ENCODE data around the gene CMTM7. TPM values are rescaled to one million over a fixed set of nuclear protein-coding genes. Genes with fewer than 3 reads are reported as not detected.
"Not testable (repeated sequence)": the region's sequence is repeated elsewhere in the genome, so short reads cannot be mapped to it uniquely, and the experiment has no call there.

Gene CMTM7
- total RNA-seq, 2 donors from 2014 or later: 15.6 to 33.1 TPM

GRCh38 chr3:32379831-32380500, 11.7 kb upstream of the CMTM7 start:
- no peaks in the 10 kb centered on the region for H3K4me1 ChIP-seq (replicated peaks)
- DNase-seq (ENCODE audit: low spot score): no peak
- no peaks in the 10 kb centered on the region for H3K36me3 ChIP-seq
- intact Hi-C loops (cut with DNase I): no loop called here
- H3K27ac ChIP-seq: no peak overlapping the region
- no peaks in the 10 kb centered on the region for H3K27me3 ChIP-seq (replicated peaks; ENCODE audit: insufficient read depth)
- H3K9me3 ChIP-seq: no peaks in the 10 kb centered on the region
- H3K4me3 ChIP-seq: no peak overlapping the region
- TF ChIP-seq POLR2AphosphoS5 (IDR thresholded peaks at IDR 0.05) (no peak), POLR2A (IDR thresholded peaks at IDR 0.05) (no peak)
- TF ChIP-seq, protein P1, sequence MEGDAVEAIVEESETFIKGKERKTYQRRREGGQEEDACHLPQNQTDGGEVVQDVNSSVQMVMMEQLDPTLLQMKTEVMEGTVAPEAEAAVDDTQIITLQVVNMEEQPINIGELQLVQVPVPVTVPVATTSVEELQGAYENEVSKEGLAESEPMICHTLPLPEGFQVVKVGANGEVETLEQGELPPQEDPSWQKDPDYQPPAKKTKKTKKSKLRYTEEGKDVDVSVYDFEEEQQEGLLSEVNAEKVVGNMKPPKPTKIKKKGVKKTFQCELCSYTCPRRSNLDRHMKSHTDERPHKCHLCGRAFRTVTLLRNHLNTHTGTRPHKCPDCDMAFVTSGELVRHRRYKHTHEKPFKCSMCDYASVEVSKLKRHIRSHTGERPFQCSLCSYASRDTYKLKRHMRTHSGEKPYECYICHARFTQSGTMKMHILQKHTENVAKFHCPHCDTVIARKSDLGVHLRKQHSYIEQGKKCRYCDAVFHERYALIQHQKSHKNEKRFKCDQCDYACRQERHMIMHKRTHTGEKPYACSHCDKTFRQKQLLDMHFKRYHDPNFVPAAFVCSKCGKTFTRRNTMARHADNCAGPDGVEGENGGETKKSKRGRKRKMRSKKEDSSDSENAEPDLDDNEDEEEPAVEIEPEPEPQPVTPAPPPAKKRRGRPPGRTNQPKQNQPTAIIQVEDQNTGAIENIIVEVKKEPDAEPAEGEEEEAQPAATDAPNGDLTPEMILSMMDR (IDR thresholded peaks at IDR 0.05): no peak
- 83% methylated on average over 10 of the region's 10 CpGs for WGBS

DNA sequence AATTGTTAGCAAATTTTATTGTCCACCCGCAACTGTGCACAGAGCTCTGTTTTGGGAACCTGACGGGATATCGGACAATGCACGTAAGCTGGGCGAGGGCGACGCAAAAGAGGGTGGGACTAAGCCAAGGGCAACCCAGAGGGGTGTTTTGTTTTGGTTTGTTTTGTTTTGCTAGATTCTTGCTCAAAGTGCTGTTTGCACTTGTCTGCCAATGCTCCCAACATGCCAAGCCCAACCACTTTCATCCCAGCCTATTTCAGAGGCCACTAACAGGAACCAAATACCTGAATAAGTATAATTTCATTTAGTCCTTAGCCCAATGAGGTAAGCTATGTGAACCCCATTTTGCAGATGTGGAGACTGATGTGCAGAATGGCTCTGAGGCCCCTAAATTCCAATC, 9.7 kb upstream of the CMTM7 start:
- no peak for TF ChIP-seq POLR2AphosphoS5 (IDR thresholded peaks at IDR 0.05)
- TF ChIP-seq, protein P1 (IDR thresholded peaks at IDR 0.05): no peak
- TF ChIP-seq POLR2A (IDR thresholded peaks at IDR 0.05): no peak
- H3K4me3 ChIP-seq: no peak overlapping the region
- no peak overlapping the region for H3K27ac ChIP-seq
- 60% methylated on average over 7 of the region's 7 CpGs for WGBS
- H3K4me1 ChIP-seq (replicated peaks): no peaks in the 10 kb centered on the region
- intact Hi-C loops (cut with DNase I): no loop called here
- DNase-seq (ENCODE audit: low spot score): no peak
- H3K27me3 ChIP-seq (replicated peaks; ENCODE audit: insufficient read depth): no peaks in the 10 kb centered on the region
- no peaks in the 10 kb centered on the region for H3K36me3 ChIP-seq
- H3K9me3 ChIP-seq: no peaks in the 10 kb centered on the region

GRCh38 chr3:32383136-32383711, 8.4 kb upstream of the CMTM7 start:
- H3K27me3 ChIP-seq (replicated peaks; ENCODE audit: insufficient read depth): no peaks in the 10 kb centered on the region
- H3K4me1 ChIP-seq (replicated peaks): no peaks in the 10 kb centered on the region
- no peaks in the 10 kb centered on the region for H3K36me3 ChIP-seq
- H3K27ac ChIP-seq: no peak overlapping the region
- TF ChIP-seq POLR2AphosphoS5 (IDR thresholded peaks at IDR 0.05) (no peak), POLR2A (IDR thresholded peaks at IDR 0.05) (no peak)
- TF ChIP-seq, protein P1 (IDR thresholded peaks at IDR 0.05): no peak
- DNase-seq (ENCODE audit: low spot score): no peak
- 50% methylated on average over 1 of the region's 2 CpGs for WGBS
- intact Hi-C loops (cut with DNase I): no loop called here
- H3K4me3 ChIP-seq: no peak overlapping the region
- H3K9me3 ChIP-seq: no peaks in the 10 kb centered on the region

- H3K27ac ChIP-seq: no peak overlapping the region
- no peaks in the 10 kb centered on the region for H3K9me3 ChIP-seq
- no peak for DNase-seq (ENCODE audit: low spot score)
- no peaks in the 10 kb centered on the region for H3K4me1 ChIP-seq (replicated peaks)
- intact Hi-C loops (cut with DNase I): no loop called here
- no peaks in the 10 kb centered on the region for H3K27me3 ChIP-seq (replicated peaks; ENCODE audit: insufficient read depth)
- WGBS: 51% methylated on average over 5 of the region's 5 CpGs
- TF ChIP-seq POLR2AphosphoS5 (IDR thresholded peaks at IDR 0.05) (no peak), POLR2A (IDR thresholded peaks at IDR 0.05) (no peak)
- TF ChIP-seq, protein P1 (IDR thresholded peaks at IDR 0.05): no peak
- H3K4me3 ChIP-seq: no peak overlapping the region
- H3K36me3 ChIP-seq: no peaks in the 10 kb centered on the region
Observed at GRCh38 chr3:32384938-32385337, 6.7 kb upstream of the CMTM7 start.

DNA sequence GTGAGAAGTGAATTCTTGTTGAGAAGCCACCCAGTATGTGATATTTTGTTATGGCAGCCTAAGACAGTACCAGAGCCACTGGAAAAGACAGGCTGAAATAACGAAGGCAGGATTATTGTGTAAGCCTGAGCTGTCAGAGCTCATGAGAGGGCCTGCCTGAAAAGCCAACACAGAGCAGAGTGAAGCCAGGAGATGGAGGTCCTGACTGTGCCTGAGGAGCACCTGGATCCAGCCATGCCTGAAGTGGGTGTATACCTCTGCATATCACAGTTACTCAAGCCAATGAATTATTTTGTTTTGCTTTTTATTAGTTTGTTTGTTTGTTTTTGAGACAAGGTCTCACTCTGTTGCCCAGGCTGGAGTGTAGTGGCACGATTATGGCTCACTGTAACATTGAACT, 4.1 kb upstream of the CMTM7 start:
- Histone ChIP-seq H3K4me3 (no peak overlapping the region), H3K27me3 (replicated peaks; ENCODE audit: insufficient read depth) (no peaks in the 10 kb centered on the region), H3K27ac (no peak overlapping the region), H3K9me3 (no peaks in the 10 kb centered on the region), H3K36me3 (no peaks in the 10 kb centered on the region), H3K4me1 (replicated peaks) (no peaks in the 10 kb centered on the region)
- 90% methylated on average over 2 of the region's 2 CpGs for WGBS
- TF ChIP-seq, protein P1 (IDR thresholded peaks at IDR 0.05): no peak
- TF ChIP-seq POLR2A (IDR thresholded peaks at IDR 0.05): no peak
- TF ChIP-seq POLR2AphosphoS5 (IDR thresholded peaks at IDR 0.05): no peak
- DNase-seq (ENCODE audit: low spot score): no peak
- intact Hi-C loops (cut with DNase I): no loop called here

DNA sequence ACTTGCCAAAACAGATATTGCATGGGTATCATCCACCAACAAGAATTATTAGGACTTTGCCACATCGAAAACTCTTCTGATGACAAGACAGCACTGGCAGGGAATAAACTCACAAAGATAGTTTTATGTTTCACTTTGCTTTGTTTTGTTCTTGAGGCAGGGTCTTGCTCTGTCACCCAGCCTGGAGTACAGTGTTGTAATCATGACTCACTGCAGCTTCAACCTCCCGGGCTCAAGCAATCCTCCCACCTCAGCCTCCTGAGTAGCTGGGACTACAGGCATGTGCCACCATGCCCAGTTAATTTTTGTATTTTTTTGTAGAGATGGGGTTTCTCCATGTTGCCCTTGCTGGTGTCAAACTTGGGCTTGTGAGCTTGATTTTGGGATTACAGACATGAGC, 2.1 kb upstream of the CMTM7 start:
- DNase-seq (ENCODE audit: low spot score); H3K4me3 ChIP-seq; H3K27me3 ChIP-seq (replicated peaks; ENCODE audit: insufficient read depth); intact Hi-C loops (cut with DNase I); H3K9me3 ChIP-seq; H3K27ac ChIP-seq; H3K4me1 ChIP-seq (replicated peaks); H3K36me3 ChIP-seq: not testable (repeated sequence)
- WGBS: 85% methylated on average over 2 of the region's 2 CpGs
